Endothelial cell of umbilical vein (primary cell): ENCODE data around the gene PHB1. TPM values are rescaled to one million over a fixed set of nuclear protein-coding genes. Genes with fewer than 3 reads are reported as not detected.

Experiments
- BruUV-seq: library from RNA; stranded (reverse); fragments of 400-500 nt; replicated peaks from 2 replicates; lab custom pipeline; 2021; lab: Mats Ljungman, UMichigan
- CTCF ChIA-PET: fragments of 300-600, 350-600 bp; sonication (Branson Sonifier 250); formaldehyde crosslinking; loops from one replicate; lab custom pipeline; 2021; ENCODE audit warnings: antibody characterized with exemption, inconsistent platforms; lab: Charles Lee
- POLR2A ChIA-PET: fragments of 300-600, 350-600 bp; sonication (Branson Sonifier 250); formaldehyde crosslinking; loops from one replicate; lab custom pipeline; 2021; ENCODE audit warnings: antibody characterized with exemption, inconsistent platforms; lab: Charles Lee
- DNase-seq: peaks from one replicate; pipeline ENCODE4 v3.0.0-alpha.2; 2011; ENCODE audit warnings: low read depth, low spot score
- FAIRE-seq: peaks from 2 replicates; lab custom pipeline; 2011; peaks lifted over from hg19 to GRCh38; lab: Jason Lieb, UNC
- H2AFZ ChIP-seq: 2 replicates; pipeline ENCODE4 v1.6.0; 2012; ENCODE audit warnings: low read depth, low read length, control low read depth, inconsistent platforms
- H3K27ac ChIP-seq: 2 replicates; pipeline ENCODE4 v1.5.1; 2011; ENCODE audit warnings: low read depth, mild to moderate bottlenecking, control low read depth, low read length, moderate library complexity; ENCODE audit not compliant: insufficient read depth
- H3K27me3 ChIP-seq, 2 experiments: 2 replicates each; pipeline versions ENCODE4 v1.6.0 to v1.6.1; 2011; ENCODE audit warnings: low read length in 2 of 2, mixed read lengths in 1 of 2; ENCODE audit not compliant: control insufficient read depth in 2 of 2, insufficient read depth in 2 of 2
- H3K36me3 ChIP-seq, 2 experiments: 2 replicates in 1 of 2; 3 replicates in 1 of 2; pipeline ENCODE4 v1.5.1; 2011; ENCODE audit warnings: low read length in 2 of 2, mild to moderate bottlenecking in 1 of 2, moderate library complexity in 1 of 2; ENCODE audit not compliant: control insufficient read depth in 2 of 2, insufficient read depth in 2 of 2; ENCODE audit errors: extremely low read depth in 1 of 2
- H3K4me1 ChIP-seq: 3 replicates; pipeline ENCODE4 v1.5.1; 2011; ENCODE audit warnings: mild to moderate bottlenecking, low read length; ENCODE audit not compliant: control insufficient read depth, insufficient read depth; ENCODE audit errors: extremely low read depth
- H3K4me2 ChIP-seq: 2 replicates; pipeline ENCODE4 v1.6.1; 2011; ENCODE audit warnings: low read length, control low read depth, mixed read lengths; ENCODE audit not compliant: insufficient read depth
- H3K4me3 ChIP-seq, 3 experiments: fragments of 200-600 bp in 1 of 3; sonication (generic), shearing (Covaris generic) in 1 of 3; replicated peaks in 1 of 3; 2 replicates each; pipeline ENCODE4 v1.5.1; 2011 to 2016; ENCODE audit warnings: control low read depth in 3 of 3, low read length in 3 of 3, mild to moderate bottlenecking in 2 of 3, inconsistent platforms in 1 of 3, low read depth in 1 of 3, moderate library complexity in 1 of 3; ENCODE audit not compliant: insufficient read depth in 1 of 3
- H3K79me2 ChIP-seq: 2 replicates; pipeline ENCODE4 v1.6.0; 2012; ENCODE audit warnings: low read length, inconsistent platforms; ENCODE audit not compliant: control insufficient read depth, insufficient read depth
- H3K9ac ChIP-seq: replicated peaks from 2 replicates; pipeline ENCODE3; 2011; ENCODE audit warnings: low read length, control low read depth; ENCODE audit not compliant: insufficient read depth; ENCODE audit errors: extremely low read depth
- H3K9me1 ChIP-seq: replicated peaks from 3 replicates; pipeline ENCODE4 v1.6.0; 2011; ENCODE audit warnings: mild to moderate bottlenecking, low read length; ENCODE audit not compliant: control insufficient read depth, insufficient read depth; ENCODE audit errors: extremely low read depth
- H3K9me3 ChIP-seq: replicated peaks from 2 replicates; pipeline ENCODE4 v1.5.1; 2012; ENCODE audit warnings: low read length, inconsistent platforms; ENCODE audit not compliant: control insufficient read depth, insufficient read depth
- H4K20me1 ChIP-seq: replicated peaks from 2 replicates; pipeline ENCODE3; 2011; ENCODE audit warnings: mild to moderate bottlenecking, low read length; ENCODE audit not compliant: control insufficient read depth, insufficient read depth; ENCODE audit errors: extremely low read depth
- EZH2 ChIP-seq: IDR thresholded peaks from 2 replicates; pipeline ENCODE4 v1.6.1; 2012; ENCODE audit warnings: borderline replicate concordance, low read depth, mild to moderate bottlenecking, moderate library complexity, low read length, inconsistent platforms; ENCODE audit not compliant: severe bottlenecking
- FOS ChIP-seq: IDR thresholded peaks from 2 replicates; pipeline ENCODE4 v1.6.1; 2011; ENCODE audit warnings: mild to moderate bottlenecking, low read length, moderate library complexity, borderline replicate concordance; ENCODE audit not compliant: insufficient read depth
- GATA2 ChIP-seq: IDR thresholded peaks from 2 replicates; pipeline ENCODE4 v1.7.0; 2011; ENCODE audit warnings: low read depth, mild to moderate bottlenecking, moderate library complexity, mixed read lengths, low read length; ENCODE audit not compliant: insufficient read length, insufficient read depth
- JUN ChIP-seq: IDR thresholded peaks from 2 replicates; pipeline ENCODE4 v1.6.1; 2011; ENCODE audit warnings: borderline replicate concordance, low read depth; ENCODE audit not compliant: insufficient read length, insufficient read depth
- MYC ChIP-seq: IDR thresholded peaks from one replicate; pipeline ENCODE4 v1.6.1; 2011; ENCODE audit warnings: mild to moderate bottlenecking, low read depth, low read length
- POLR2A ChIP-seq: IDR thresholded peaks from 2 replicates; pipeline ENCODE4 v1.6.1; 2012; ENCODE audit warnings: low read depth, mild to moderate bottlenecking, control low read depth, low read length
- POLR2AphosphoS5 ChIP-seq: IDR thresholded peaks from 2 replicates; pipeline ENCODE4 v1.6.1; 2012; ENCODE audit warnings: low read depth, mild to moderate bottlenecking, control low read depth, low read length, moderate library complexity; ENCODE audit not compliant: insufficient read depth
- dilution Hi-C: fragments of 300-500 bp; cut with MboI; formaldehyde crosslinking; loops from one replicate; pipeline ENCODE4 v1.15.0; 2019; ENCODE audit warnings: low sequenced_read_pairs; ENCODE audit not compliant: extremely low pct_ligation_motif_present
- intact Hi-C: fragments of 100-400 bp; cut with micrococcal nuclease; formaldehyde crosslinking; loops from one replicate; pipeline ENCODE4 v1.10.0; 2022
- polyA plus RNA-seq, 4 experiments: library from polyadenylated mRNA; depleted of rRNA in 3 of 4; stranded (reverse) in 3 of 4; unstranded in 1 of 4; fragments of >200 nt; gene quantifications; 2 replicates each; pipeline versions ENCODE4 v1.2.1 to v1.2.3, GENCODE V29; 2011 to 2012; ENCODE audit warnings: missing spikeins in 1 of 4
- total RNA-seq: library from RNA; stranded (reverse); gene quantifications from 2 replicates; pipeline ENCODE4 v1.2.3, GENCODE V29; 2021
- TF ChIP-seq, protein P1 (sequence below): IDR thresholded peaks from 2 replicates; pipeline ENCODE4 v1.6.1; 2011; ENCODE audit not compliant: insufficient read depth, insufficient read length
- TF ChIP-seq, protein P2 (sequence below), 2 donors: IDR thresholded peaks; 1 replicate in 1 of 2; 2 replicates in 1 of 2; pipeline ENCODE4 v1.5.1; 2011; ENCODE audit warnings: low read length in 2 of 2, mild to moderate bottlenecking in 2 of 2, moderate library complexity in 2 of 2, control low read depth in 1 of 2, inconsistent platforms in 1 of 2, low read depth in 1 of 2; ENCODE audit not compliant: insufficient read depth in 1 of 2; ENCODE audit errors: extremely low read depth in 1 of 2

The PHB1 gene
- total and polyA plus RNA-seq, 2 donors (not counting 3 experiments of a cell fraction or from before 2014, with no cell fraction given): 222 to 287 TPM

DNA sequence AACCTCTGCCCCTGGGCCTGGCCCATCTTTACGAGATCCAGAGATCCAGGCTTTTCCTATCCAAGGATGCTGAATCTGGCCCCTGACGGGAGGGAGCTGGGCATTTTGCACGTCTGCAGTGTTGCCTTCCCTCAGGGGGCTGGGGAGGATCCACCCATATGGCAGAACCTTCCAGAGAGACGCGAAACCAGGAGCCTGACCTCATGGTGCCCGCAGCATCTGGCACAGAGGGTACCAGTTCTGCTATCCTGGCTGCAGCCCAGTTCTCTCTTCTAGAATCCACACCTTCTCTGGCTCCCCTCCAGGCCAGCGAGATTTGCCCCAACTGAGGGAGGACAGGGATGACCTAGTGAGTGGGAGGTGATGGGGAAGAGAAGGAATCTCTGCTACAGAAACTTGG is 32.1 kb downstream of the PHB1 start:
- Histone ChIP-seq H3K4me1 (no peaks in the 10 kb centered on the region), H2AFZ (no peak overlapping the region), H3K9ac (no peak overlapping the region), H3K4me3 (no peak overlapping the region), H3K4me2 (no peak overlapping the region), H3K27ac (no peak overlapping the region), H4K20me1 (no peaks in the 10 kb centered on the region), H3K79me2 (no peaks in the 10 kb centered on the region), H3K9me3 (no peaks in the 10 kb centered on the region), H3K9me1 (no peaks in the 10 kb centered on the region), H3K36me3 (no peaks in the 10 kb centered on the region), H3K27me3 (peaks cover 0 to 5% of the 10 kb centered on the region in 2 experiments)
- FAIRE-seq (no peak), DNase-seq (no peak)
- ChIA-PET POLR2A (no interaction called here), CTCF (no interaction called here)
- TF ChIP-seq, protein P1, sequence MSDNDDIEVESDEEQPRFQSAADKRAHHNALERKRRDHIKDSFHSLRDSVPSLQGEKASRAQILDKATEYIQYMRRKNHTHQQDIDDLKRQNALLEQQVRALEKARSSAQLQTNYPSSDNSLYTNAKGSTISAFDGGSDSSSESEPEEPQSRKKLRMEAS: no peak
- TF ChIP-seq EZH2 (no peak), POLR2AphosphoS5 (no peak), MYC (no peak), FOS (no peak), POLR2A (no peak), GATA2 (no peak), JUN (no peak)
- TF ChIP-seq, protein P2, sequence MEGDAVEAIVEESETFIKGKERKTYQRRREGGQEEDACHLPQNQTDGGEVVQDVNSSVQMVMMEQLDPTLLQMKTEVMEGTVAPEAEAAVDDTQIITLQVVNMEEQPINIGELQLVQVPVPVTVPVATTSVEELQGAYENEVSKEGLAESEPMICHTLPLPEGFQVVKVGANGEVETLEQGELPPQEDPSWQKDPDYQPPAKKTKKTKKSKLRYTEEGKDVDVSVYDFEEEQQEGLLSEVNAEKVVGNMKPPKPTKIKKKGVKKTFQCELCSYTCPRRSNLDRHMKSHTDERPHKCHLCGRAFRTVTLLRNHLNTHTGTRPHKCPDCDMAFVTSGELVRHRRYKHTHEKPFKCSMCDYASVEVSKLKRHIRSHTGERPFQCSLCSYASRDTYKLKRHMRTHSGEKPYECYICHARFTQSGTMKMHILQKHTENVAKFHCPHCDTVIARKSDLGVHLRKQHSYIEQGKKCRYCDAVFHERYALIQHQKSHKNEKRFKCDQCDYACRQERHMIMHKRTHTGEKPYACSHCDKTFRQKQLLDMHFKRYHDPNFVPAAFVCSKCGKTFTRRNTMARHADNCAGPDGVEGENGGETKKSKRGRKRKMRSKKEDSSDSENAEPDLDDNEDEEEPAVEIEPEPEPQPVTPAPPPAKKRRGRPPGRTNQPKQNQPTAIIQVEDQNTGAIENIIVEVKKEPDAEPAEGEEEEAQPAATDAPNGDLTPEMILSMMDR (IDR thresholded peaks at IDR 0.05; ENCODE audit: extremely low read depth in 1 of 2, insufficient read depth in 1 of 2, low read depth in 1 of 2, low read length in 2 of 2): no peak
- dilution Hi-C loops: no loop called here
- BruUV-seq: no TSS peak
- intact Hi-C loops: no loop called here
